Measurements from ENCODE around the gene ADGRG6. TPM values are rescaled to one million over a fixed set of nuclear protein-coding genes. Genes with fewer than 3 reads are reported as not detected.

ADGRG6 gene
- total and polyA plus RNA-seq, 2 of the 8 experiments (the other 6 are each of a cell fraction or from before 2014, with no cell fraction given), result 1.1 to 6.2 TPM

- TF ChIP-seq NANOG (IDR thresholded peaks at IDR 0.05; ENCODE audit: insufficient read depth, low read depth, low read length, poor library complexity, severe bottlenecking), result no peak
- no peak for TF ChIP-seq GTF2F1 (IDR thresholded peaks at IDR 0.05; ENCODE audit: borderline replicate concordance, low read depth, low read length)
- no peak for TF ChIP-seq TCF12 (IDR thresholded peaks at IDR 0.05; ENCODE audit: low read depth, low read length)
- TF ChIP-seq RXRA (IDR thresholded peaks at IDR 0.05; ENCODE audit: insufficient read depth, low read depth, low read length), result no peak
- no peak for TF ChIP-seq HDAC6 (IDR thresholded peaks at IDR 0.05; ENCODE audit: low read depth, low read length)
Observed at GRCh38 chr6:142307963-142308748, 6.3 kb downstream of the ADGRG6 start (continued).

Measured in H1 (cell line).